NCI-H526 (cell line): ENCODE measurements around the gene PPP2R5A.
"Not testable (repeated sequence)": the region's sequence is repeated elsewhere in the genome, so short reads cannot be mapped to it uniquely, and the experiment has no call there.

Experiments
- DNase-seq, 2 experiments: peaks; one replicate each; lab custom pipeline; 2025; lab: John Stamatoyannopoulos, UW

Gene PPP2R5A

GRCh38 chr1:212297338-212297737 lies 12.1 kb downstream of the PPP2R5A start:
- DNase-seq, result no peak

- DNase-seq, result no peak
Observed at GRCh38 chr1:212301580-212301979, 16.4 kb downstream of the PPP2R5A start.

DNA sequence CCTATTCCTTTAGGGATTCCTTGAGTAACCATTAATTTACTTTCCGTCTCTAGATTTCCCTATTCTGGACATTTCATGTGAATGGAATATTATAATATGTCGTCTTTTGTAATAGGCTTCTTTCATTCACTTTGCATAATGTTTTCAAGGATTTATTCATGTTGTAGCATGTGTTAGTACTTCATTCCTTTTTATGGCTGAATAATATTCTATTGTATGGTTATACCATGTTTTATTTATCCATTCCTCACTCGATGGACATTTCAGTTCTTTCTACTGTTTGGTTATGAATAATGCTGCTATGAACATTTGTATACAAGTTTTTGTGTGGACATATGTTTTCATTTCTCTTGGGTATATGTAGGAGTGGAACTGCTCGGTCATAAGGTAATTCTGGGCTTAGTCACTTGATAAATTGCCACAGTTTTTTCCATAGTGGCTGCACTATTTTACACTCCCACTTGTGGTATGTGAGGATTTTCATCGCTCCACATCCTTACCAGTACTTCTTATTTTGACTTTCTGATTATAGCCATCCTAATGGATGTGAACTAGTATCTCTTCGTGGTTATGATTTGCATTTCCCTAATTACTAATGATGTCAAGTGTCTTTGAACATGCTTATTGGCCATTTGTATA lies 17.7 kb downstream of the PPP2R5A start:
- DNase-seq, result no peak

DNA sequence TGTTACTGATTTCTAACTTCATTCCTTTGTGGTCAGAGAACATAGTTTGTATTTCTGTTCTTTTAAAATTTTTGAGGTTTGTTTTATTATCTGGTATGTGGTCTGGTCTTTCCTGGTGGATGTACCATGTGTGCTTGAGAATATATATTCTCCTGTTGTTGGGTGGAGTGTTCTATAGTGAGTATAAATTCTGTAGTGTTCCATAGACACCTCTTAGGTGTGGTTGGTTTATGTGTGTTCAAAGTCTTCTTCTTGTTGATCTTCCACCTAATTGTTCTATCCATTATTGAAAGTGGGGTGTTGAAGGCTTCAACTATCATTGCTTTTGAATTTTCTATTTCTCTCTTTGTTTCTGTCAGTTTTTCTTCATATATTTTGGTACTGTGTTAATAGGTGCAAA lies 20.1 kb downstream of the PPP2R5A start:
- DNase-seq, result no peak

GRCh38 chr1:212305984-212306452 lies 20.8 kb downstream of the PPP2R5A start:
- DNase-seq, result not testable (repeated sequence)

DNA sequence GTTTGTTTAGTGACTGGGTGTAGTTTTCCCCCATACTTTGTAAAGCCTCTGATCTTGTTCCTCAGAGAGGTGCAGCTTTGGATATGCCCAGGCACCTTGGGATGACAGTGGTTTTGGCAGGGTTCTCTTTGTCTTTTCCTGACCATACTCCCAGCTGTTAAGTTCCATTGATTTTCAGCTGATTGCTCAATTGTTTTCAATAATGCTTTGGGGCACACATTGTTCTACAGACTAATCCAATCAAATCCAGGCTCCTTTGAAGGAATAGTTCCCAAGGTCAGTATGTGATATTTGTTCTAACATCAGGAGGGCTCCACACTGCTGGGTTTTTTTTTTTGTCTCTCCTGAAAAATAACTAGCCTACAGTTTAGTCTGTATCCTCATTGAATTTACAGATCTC lies 24.8 kb downstream of the PPP2R5A start:
- DNase-seq, result no peak

DNA sequence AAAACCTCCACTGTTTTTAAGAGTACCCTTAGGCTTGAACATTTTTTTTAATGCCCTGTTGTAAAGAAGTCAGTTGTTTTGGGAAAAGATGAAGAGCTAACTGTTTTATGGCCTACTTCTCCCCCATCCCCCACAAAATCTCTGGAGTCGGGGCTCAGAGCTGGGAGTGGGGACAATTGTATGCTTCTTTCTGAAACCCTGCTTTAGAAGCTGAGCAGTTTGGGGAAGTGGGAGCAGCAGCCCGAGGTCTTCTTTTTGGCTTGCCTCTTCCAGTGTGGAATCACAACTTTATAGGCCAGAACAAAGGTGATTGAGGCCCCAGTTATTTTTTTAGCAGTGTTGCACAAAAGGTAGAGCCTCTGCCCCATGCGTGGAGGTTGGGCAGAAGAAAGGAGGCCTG lies 25.2 kb downstream of the PPP2R5A start:
- no peak for DNase-seq

DNA sequence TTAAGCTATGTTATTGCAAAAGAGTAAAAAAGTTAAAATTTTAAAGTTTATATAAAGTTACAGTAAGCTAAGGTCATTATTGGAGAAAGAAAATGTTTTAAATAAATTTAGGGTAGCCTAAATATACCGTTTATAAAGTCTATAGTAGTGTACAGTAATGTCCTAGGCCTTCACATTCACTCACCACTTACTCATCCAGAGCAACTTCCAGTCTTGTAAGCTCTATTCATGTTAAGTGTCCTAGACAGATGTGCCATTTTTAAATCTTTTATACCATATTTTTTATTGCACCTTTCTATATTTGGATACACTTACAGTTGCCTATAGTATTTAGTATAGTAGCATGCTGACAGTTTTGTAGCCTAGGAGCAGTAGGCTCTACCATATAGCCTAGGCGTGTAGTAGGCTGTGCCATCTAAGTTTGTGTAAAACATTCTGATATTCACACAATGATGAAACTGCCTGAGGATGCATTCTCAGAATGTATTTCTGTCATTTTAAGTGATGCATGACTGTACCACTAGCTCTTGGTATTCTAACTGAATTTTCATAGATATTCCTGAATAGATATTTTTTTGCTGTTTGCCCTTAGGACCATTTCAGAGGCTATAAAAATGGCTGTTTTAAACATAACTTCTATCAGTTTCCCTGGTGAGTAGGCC lies 26.8 kb downstream of the PPP2R5A start:
- no peak for DNase-seq

- no peak for DNase-seq
Observed at GRCh38 chr1:212313616-212314015, 28.4 kb downstream of the PPP2R5A start.

DNA sequence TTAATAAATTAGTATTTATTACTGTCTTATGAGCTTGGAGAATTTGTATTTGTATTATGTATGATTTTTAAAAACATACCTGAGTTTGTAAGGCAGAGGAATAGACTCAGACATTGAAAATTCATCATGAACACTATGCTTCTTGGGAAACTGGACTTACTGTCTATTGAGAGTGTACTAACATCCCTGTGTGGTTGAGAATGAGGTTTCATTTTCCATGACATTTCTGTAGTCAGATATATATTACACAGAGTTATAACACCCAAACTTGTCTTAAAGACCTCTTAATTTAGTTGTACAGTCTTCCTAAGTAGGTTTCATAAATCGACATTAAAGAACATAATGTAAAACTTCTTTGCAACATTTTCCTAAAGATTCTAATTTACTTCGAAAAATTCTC lies 30.0 kb downstream of the PPP2R5A start:
- no peak for DNase-seq

DNA sequence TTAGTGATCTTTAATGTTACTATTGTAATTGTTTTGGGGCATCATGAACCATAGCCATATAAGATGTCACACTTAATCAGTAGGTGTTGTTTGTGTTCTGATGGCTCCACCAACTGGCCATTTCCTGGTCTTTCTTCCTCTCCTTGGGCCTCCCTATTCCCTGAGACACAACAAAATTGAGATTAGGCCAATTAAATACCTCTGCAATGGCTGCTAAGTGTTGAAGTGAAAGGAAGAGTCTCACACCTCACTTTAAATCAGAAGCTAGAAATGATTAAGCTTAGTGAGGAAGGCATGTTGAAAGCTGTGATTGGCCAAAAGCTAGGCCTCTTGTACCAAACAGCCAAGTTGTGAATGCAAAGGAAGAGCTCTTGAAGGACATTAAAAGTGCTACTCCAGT lies 30.7 kb downstream of the PPP2R5A start:
- DNase-seq, result peak in 1 of 2 experiments; percentile 1

DNA sequence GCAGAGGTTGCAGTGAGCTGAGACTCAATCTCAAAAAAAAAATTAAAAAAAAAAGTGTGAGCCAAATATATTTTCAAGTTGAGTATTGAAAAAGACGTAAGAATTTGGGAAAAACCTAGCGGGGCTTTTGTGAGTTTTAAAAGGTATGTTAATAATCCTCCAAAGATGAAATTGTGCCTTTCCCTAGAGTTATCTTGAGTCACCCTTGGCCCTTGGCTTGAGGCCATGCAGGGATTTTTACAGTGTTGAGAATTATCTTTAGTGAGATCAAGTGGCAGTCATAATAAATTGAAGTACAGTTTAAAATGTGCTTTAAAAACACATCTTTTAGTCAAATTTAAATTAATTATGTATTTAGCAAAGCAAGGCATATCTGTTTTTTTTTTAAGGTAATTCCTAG lies 32.7 kb downstream of the PPP2R5A start:
- no peak for DNase-seq

DNA sequence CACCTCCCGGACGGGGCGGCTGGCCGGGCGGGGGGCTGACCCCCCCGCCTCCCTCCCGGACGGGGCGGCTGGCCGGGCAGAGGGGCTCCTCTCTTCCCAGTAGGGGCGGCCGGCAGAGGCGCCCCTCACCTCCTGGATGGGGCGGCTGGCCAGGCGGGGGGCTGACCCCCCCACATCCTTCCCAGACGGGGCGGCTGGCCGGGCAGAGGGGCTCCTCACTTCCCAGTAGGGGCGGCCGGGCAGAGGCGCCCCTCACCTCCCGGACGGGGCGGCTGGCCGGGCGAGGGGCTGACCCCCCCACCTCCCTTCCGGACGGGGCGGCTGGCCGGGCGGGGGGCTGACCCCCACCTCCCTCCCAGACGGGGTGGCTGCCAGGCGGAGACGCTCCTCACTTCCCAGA lies 35.8 kb downstream of the PPP2R5A start:
- not testable (repeated sequence) for DNase-seq

- no peak for DNase-seq
Observed at GRCh38 chr1:212323066-212323465, 37.9 kb downstream of the PPP2R5A start.

GRCh38 chr1:212326541-212326940 lies 41.3 kb downstream of the PPP2R5A start:
- no peak for DNase-seq

GRCh38 chr1:212328248-212328647 lies 43.0 kb downstream of the PPP2R5A start:
- DNase-seq, result no peak

DNA sequence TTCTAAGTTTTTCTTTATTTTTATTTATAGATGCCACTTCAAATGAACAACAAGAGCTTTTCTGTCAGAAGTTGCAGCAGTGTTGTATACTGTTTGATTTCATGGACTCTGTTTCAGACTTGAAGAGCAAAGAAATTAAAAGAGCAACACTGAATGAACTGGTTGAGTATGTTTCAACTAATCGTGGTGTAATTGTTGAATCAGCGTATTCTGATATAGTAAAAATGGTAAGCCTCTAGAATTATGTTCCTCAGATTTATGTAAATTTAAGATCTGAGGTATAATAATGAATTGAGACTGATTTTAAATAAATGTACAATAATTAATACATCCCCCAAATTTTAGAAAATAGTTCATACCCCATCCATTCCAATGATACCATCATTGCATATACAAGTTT lies 43.9 kb downstream of the PPP2R5A start:
- no peak for DNase-seq

GRCh38 chr1:212341090-212341489 lies 55.9 kb downstream of the PPP2R5A start:
- DNase-seq, result no peak

GRCh38 chr1:212344905-212345304 lies 59.7 kb downstream of the PPP2R5A start:
- DNase-seq, result no peak

GRCh38 chr1:212346601-212347000 lies 61.4 kb downstream of the PPP2R5A start:
- DNase-seq, result no peak

DNA sequence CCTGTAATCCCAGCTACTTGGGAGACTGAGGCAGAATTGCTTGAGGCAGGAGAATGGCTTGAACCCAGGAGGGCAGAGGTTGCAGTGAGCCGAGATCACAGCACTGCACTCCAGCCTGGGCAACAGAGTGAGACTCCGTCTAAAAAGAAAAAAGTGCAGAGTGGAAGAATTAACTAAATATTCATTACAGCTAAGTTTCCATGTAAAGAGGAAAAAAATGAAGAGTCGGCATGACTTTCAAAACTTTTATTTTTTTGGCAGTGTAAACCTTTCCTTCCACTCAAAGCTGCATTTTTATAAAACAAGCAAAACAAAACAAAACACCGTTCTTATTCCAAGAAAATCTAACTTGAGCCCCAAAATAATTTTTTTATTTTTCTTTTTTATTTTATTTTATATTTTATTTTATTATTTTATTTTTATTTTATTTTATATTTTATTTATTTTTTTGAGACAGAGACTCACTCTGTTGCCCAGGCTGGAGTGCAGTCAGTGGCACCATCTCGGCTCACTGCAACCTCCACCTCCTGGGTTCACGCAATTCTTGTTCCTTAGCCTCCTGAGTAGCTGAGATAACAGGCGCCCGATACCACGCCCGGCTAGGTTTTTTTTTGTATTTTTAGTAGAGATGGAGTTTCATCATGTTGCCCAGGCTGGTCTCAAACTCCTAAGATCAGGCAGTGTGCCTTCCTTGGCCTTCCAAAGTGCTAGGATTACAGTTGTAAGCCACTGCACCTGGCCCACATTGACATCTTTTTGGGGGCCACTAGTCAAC lies 66.6 kb downstream of the PPP2R5A start:
- no peak for DNase-seq

GRCh38 chr1:212353181-212353580 lies 68.0 kb downstream of the PPP2R5A start:
- DNase-seq, result no peak

GRCh38 chr1:212354464-212354863 lies 69.3 kb downstream of the PPP2R5A start:
- DNase-seq, result no peak
